Measurements from ENCODE around the gene EHBP1L1.
"Not testable (repeated sequence)": the region's sequence is repeated elsewhere in the genome, so short reads cannot be mapped to it uniquely, and the experiment has no call there.

The EHBP1L1 gene

DNA sequence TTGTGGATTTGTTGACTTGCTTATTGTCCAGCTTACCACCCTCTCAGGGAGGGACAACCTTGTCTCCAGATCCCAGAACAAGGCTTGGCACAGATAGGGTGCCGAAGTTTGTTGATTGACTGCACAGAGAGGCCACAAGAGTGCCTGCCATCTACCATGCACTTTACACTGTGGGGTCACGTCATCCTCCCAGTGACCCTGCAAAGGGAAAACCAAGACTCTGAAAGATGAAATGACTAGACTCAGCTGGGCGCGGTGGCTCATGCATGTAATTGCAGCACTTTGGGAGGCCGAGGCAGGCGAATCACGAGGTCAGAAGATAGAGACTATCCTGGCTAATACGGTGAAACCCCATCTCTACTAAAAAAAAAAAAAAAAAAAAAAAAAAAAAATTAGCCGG, 13.1 kb upstream of the EHBP1L1 start:
- DNase-seq, result no peak

DNA sequence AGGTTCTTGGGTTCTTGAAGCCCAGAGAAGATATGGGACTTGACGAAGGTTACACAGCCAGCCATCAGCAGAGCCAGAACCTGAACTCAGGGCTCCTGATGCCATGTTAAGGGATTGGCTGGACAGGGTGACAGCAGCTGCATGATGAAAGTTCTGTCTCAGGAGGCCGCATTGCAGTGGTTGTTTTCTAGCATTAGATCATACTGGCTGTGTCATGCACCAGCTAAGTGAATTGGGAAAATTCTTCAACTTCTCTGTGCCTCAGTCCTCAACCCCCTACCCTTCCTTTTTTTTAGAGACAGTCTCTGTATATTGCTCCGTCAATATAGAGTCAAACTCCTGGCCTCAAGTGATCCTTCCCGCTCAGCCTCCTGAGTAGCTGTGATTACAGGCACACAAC, 12.3 kb upstream of the EHBP1L1 start:
- DNase-seq, result no peak

DNA sequence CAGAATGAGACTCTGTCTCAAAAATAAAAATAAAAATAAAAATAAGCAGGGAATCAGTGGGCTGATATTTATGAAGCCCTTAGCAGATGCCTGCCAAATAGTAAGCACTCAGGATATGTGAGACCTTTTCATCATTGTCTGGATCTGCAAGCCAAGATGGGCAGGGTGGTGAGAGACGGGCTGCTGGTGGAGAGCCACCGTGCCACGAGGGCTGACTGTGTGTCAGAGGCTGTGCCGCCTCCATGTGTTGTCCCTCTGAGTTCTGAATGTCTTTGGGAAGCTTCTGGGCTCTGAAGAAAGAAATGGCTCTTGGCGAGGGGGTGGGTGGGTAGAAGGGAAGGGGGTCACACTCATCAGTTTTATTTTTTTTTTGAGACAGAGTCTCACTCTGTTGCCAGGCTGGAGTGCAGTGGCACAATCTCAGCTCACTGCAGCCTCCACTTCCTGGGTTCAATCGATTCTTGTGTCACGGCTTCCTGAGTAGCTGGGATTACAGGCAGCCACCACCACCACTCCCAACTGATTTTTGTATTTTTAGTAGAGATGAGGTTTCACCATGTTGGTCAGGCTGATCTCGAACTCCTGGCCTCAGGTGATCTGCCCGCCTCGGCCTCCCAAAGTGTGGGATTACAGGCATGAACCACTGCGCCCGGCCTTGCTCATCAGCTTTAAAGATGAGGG, 10.8 kb upstream of the EHBP1L1 start:
- not testable (repeated sequence) for DNase-seq

DNA sequence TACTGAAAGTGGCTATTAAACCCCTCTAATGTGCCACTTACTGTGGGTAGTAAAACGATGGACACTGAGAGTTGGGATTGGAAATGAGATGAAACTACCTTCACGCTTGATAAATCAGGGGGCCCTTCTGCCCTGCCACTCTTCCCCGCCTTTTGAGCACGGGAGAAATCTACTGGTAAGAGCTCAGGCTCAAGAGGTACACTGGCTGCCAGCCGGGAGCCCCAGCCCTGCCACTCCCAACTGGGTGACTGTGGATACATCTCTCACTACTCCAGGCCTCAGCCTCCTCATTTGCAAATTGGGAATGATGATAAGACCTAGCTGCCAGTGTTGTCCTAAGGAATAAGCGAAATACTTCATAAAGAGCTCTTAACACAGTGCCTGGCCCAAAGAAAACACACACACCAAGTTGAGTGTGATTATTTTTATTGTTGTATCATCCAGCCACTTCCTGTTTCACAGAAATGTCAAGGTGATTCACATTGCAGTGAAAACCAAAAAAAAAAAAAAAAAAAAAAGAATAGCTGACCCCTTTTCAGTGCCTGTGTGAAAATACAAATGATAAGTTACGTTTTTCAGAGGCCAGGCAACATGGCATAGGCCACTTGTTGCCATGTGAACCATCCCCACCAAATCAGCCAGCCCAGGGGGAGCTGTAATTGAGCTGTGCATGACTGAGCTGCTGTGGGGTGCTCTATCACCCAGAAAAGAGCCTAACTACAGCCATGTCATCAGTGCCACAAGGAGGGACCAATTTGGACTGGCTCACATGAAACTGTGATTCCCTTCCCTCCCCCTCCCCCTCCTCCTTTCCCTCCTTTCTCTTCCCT, 10.0 kb upstream of the EHBP1L1 start:
- DNase-seq, result no peak

DNA sequence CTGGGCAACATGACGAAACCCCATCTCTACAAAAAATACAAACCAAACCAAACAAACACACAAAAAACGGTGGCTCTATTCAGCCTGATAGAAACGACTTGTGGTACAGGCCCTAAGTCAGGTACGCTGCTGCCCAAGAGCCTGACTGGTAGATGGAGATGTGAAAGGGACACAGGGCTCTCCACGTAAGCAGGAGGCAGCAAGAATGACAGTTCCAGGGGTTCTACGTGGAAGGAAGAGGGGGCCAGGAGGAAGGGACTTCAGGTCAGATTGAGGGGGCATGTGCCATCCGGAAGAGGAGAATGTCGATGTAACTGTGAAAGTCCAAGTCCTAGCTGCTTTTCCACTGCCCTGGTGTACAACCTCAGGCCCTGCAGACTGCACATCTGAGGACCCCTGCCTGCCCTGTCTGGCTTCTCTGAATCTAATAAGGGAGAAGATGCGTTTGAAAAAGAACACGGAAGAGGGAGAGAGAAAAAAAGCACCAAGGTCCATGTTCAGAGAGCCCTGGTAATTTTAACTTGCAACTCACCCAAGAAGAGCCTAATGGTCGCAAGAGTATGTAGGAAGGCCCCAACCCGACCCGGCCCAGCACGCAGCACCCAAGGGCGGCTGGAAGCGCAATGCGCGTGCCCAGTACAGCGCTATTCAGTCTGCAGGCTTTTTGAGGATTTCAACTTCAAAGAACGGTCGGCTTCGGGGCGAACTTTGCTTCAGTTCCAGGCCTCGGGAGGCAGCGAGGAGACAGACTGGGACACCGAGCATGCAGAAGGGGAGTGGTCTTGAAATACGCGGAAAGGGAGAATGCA, 6.5 kb upstream of the EHBP1L1 start:
- no peak for DNase-seq

DNA sequence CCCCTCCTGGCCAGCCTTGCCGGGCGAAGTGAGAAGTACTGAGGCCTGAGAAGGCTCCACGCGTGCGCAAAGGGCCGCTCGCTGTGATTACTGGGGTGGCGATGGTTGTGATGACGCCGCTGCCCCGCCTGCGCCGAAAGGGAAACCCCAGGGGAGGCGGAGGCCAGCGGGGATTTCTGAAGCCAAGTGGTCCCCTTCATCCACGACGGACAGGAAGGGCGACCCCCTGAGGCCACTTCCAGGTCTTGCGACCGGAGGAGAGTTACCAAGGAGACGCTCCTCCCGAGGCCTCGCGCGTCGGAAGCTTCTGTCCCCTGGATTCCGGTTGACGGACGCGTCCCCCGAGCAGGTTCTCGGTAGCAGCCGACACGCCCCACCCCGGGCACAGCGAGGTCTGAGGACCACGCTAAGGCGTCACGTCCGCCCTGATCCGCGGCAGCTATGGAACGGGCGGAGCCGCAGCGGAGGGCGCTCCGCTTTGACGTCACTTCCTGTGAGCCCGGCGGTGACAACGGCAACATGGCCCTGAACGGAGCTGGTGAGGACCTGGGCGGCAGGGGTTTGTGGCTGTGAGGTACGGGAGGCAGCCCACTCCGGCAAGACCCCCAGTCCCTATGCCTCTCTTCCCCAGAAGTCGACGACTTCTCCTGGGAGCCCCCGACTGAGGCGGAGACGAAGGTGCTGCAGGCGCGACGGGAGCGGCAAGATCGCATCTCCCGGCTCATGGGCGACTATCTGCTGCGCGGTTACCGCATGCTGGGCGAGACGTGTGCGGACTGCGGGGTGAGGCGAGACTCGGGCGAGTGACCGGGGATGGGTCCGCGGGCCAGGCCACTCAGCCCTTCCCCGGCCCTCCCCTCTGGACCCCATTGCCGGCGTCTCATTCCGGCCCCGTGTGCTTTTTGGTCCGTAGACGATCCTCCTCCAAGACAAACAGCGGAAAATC, 5.6 kb upstream of the EHBP1L1 start, which contains the start of gene ZNRD2:
ZNRD2 (plus strand) TSS at position 505 of the 946 bp plus-strand sequence; CDS start at position 520, 15 bp downstream.
- peak; percentile 96 to 98 for DNase-seq

DNA sequence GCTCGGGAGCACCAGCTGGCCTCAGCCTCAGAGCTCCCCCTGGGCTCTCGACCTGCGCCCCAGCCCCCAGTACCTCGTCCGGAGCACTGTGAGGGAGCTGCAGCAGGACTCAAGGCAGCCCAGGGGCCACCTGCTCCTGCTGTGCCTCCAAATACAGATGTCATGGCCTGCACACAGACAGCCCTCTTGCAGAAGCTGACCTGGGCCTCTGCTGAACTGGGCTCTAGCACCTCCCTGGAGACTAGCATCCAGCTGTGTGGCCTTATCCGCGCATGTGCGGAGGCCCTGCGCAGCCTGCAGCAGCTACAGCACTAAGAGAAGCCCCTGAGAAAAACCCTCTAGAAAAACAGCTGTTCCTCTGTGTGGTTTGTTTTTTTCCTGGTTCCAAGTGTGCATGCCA, 4.4 kb upstream of the EHBP1L1 start:
- no peak for DNase-seq

DNA sequence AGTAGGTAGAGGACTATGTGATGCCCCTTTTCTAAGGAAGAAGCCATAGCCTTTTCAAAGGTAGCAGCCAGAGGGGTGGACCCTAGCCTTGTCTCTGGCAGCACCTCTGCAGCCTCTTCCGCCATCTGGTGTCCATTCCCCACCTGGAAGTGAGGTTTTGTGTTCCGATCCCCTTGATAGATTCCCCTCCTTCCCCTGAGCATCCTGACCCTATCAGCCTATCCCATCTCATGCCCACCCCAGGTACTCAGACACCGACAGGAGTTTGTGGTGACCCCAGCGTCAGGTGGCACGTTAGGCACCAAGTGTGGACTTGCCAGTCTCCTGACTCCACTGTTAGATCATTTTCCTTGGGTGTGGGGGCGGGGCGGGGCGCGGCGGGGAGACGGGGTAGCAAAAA, 3.9 kb upstream of the EHBP1L1 start:
- DNase-seq, result no peak

DNA sequence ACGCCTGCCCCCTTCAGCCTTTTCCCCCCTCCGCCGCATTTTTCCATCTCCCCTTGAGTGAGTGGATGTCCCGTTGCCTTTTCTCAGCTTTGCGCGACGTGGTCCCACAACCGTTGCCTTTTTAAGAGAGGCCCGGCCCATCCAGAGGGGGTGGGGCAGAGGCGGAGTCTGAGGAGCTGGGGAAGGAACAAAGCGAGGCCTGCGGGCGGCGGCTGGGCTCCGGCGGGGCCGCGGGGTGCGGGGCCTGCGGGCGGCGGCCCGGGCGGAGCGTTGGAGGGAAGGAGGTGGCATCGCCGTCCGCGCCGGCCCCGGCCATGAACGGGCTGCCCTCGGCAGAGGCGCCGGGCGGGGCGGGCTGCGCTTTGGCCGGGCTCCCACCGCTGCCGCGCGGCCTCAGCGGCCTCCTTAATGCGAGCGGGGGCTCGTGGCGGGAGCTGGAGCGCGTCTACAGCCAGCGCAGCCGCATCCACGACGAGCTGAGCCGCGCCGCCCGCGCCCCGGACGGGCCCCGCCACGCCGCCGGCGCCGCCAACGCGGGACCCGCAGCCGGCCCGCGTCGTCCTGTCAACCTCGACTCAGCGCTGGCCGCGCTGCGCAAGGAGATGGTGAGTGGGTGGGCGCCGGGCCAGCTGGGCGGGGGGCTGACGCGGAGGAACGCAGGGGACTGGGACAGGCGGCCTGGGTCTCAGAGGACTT, 3.3 kb upstream of the EHBP1L1 start, which contains the start of gene FAM89B:
FAM89B (plus strand) TSS at position 183 of the 696 bp plus-strand sequence; CDS start at position 315, 132 bp downstream.
- peak; percentile 83 to 85 for DNase-seq

DNA sequence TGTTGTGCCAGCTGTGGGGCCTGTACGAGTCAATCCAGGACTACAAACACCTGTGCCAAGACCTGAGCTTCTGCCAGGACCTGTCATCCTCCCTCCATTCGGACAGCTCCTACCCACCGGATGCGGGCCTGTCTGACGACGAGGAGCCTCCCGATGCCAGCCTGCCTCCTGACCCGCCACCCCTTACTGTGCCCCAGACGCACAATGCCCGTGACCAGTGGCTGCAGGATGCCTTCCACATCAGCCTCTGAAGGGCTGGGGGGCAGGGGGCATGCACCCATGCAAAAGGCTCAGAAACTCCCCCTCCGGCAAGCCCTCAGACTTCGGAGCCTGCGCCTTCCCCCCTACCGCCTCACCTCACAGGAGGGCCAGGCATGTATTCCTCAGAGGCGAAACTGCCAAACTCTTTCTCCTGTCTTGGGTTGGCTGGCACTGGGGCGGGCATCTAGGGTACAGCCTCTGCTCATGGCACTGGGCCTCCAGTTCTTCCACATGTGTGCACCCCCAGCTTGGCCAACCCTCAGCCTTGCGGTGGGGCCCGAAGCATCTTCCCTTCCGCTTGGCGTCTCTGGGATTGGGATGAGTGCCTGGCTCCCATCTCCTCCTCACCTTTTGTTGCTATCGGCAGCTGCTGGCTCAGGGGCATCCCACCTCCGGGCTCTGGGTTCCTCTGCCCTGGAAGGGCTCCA, 2.3 kb upstream of the EHBP1L1 start:
- no peak for DNase-seq

DNA sequence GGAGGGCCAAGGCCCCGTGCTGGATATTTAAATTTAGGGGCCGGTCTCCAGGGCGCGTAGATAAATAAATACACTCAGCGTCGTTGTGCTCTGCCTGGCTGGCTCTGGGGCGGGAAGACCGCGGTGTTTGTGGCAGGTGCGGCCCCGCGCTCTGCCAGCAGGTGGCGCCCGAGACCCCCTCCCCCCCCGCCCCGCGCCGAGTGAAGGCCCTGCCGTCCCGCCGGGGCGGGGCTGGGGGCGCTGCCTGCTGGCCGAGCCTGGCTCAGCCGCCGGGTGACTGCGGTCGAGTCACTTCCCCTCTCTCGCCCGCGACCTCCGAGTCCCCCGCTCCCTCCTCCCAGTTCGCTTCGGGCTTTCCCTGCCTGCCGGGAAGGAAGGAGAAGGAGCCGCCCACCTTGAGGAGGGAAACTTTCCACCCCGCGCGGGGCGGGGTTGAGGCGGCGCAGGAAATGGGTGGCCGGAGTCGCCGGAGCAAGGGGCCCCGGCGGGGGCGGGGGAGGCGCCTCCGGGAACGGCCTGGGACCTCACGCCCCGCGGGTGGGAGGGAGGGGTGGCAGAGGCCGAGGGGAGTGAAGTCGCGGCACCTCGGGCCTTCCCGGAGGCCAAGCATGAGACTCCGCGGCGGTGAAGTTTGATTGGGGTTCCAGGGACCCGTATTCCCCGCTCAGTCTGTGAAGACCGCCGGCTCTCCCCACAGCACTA, 1.6 kb upstream of the EHBP1L1 start:
- DNase-seq, result peak; percentile 85 to 86

DNA sequence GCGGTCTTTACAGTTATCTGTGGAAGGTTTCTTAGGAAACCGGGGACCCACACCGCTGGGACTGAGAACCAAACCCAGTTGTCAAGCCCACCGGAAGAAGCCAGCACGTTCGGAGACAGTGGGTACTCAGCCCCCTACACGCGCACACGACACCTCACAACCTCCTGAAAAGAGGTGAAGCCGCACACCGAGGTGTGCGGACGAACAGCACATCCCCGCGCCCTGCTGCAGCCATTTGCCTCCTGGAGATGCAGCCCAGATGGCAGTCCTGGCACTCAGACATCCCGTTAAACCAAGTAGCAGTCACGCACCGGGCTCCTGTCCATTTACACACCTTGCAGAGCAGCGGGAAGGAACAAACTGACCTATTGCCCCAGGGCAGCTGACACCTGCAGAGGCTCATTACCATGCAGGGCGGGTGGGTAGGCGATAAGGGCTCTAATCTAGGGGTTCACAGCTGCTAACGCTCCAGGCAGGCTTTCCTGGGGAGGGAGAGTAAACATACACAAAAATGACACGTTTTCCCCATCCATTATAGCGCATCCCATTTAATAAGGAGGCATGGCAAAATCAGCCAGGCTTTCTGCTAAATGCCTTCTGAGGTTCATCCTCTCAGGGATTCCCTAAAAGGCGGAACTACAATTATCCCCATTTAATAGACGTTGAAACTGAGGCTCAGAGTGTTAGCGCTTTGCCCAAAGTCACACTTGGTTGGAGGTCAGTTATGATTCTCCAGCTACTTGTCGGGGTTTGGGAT, 864 bp upstream of the EHBP1L1 start:
- DNase-seq, result no peak

DNA sequence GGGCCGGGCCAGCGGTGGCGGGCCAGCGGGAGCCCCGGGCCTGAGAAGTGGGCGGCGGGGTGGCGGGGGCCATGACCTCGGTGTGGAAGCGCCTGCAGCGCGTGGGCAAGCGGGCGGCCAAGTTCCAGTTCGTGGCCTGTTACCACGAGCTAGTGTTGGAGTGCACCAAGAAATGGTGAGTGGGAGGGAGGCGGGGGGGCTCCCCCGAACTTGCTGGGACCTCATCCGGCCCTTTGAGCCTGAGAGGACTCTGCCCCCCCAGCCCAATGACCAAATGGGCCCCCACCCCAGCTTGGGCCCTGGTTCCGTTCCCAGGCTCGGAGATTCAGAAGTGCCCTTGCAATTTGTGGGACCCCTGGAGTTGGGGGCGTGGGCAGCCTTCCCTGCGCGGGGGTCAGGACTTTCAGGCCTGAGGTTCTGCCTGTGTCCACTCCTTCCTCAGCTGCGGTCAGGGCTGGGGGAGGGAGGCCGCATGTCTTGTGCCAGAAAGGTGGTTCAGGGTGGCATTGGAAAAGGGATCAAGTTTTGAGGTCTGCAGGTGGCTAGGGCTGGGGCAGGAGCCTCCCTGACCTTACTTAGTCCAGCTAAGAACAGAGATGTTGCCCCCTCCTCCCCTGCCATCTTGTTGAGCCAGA, 496 bp downstream of the EHBP1L1 start:
- DNase-seq, result no peak

DNA sequence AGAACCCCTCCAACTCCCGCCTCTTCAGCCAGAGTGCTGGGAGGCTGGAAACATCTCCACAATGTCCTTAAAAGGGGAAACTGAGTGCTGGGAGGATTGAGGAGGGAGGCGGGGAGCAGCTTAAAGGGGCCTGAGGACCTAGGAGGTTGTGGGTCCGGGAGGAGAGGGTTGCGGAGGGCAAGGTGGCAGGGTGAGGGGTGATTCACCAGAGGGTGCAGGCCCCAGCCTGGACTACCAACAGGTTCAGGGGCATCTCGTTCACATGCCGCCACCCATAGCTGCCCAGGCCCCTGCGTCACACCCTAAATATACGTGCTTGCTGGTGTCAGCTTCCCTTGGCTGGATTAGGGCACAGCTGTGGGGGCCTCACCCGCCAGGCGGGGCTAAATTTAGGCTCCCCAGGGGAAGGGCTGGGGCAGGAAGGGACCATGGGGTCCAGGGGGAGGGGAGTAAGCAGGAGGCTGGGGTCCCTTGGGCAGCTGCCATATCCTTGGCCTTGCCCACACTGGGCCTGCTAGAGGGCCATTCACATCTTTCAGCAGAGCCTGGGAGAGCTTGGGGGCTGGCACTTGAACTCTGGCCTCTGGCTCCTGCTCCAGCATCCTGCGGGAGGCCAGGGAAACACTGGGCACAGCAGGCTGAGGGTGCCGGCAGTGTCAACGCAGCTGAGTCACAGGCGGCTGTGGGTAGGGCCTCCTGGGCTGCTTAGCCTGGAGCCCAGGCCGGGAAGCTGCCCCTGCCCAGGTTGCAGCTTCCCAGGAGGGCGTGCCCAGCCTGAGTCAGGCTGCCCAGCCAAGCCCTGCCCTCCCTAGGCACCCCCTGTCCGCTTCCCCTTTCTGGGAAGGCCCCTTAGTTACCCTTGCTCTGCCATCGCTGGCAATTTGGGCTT, 1.3 kb downstream of the EHBP1L1 start:
- DNase-seq, result no peak

DNA sequence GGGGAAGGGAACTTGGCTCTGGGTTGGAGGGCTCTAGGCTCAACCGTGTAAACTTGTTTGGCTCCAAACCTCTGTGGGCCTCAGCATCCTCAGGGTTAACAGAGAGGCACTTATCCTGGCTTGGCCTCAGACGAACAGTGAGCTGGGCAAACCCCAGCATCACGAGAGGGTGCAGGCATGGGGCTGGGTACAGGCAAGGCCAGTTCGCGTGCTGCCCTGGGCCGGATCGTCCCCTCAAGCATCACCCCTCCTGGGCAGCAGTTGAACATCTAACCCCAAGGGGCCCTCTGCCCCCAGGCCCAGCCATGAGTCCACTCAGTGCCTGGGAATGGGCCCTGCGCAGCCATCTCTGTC, 1.9 kb downstream of the EHBP1L1 start:
- DNase-seq, result no peak

DNA sequence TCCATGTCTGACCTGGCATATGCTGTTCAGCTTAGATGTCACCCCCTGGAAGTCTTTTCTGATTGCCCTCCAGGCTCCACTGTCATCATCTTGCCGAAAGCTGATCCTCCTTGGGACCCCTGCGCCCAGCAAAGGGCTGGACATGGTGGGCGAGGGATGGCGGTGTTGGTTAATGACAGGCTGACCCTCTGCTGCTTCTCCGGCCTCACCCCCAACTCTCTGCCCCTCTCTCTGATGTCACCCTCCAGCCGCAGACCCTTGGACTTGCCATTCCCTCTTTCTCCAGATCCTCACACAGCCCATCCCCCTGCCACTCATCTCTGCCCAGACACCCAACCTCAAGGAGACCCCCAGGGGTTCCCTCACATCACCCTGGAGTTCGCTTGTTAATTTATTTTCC, 2.3 kb downstream of the EHBP1L1 start:
- DNase-seq, result no peak

DNA sequence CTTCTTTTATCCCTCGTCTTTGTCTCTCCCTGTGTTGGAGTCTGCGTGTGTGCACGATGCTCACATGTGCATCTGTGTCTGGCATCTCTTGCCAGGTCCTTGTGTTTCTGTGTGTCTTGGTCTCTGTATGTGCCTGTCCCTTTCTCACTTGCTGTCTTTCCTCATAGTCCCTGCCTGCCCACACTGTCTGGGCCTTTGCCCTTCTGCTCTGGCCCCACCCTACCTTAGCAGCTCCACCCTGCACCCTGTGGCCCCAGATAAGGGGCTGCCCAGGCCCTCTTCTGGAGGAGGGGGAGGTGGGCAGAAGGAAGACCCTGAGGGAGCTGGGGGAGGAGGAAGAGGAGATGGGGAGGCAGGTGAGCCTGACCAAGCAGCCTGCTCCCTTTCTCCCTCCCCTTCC, 2.8 kb downstream of the EHBP1L1 start:
- no peak for DNase-seq

DNA sequence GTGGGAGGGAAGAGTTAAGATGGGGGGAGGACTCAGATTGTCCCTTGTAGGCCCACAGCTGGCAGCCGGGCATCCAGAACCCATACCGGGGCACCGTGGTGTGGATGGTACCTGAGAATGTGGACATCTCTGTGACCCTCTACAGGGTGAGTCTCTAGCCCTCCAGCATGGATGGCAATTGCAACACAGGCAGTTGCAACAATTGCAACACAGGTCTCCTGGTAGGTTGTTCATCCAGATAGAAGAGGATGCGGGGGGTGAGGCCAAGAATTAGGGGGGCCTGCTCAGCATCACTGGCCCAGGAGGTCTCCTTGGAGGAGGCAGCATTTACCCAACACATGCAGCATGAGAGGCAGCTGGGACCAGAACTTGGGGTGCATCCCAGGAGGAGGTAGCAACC, 3.4 kb downstream of the EHBP1L1 start:
- no peak for DNase-seq
